ENCODE measurements around the gene CLDN18. TPM values are rescaled to one million over a fixed set of nuclear protein-coding genes. Genes with fewer than 3 reads are reported as not detected.

Gene CLDN18
- total and polyA plus RNA-seq, 3 donors from 2014 or later = 1.7 to 3.1 (median 2.6) TPM

GRCh38 chr3:138062626-138063025 is 52.7 kb downstream of the CLDN18 start:
- H3K36me3 ChIP-seq (ENCODE audit: low read depth, missing control alignments) = no peaks in the 10 kb centered on the region
- no peak overlapping the region for H3K27ac ChIP-seq
- intact Hi-C loops (cut with DNase I; ENCODE audit: low total_unique reads) = no loop called here
- H3K4me3 ChIP-seq = no peak overlapping the region
- WGBS, 2 donors = 80 to 89% methylated on average over 1 of the region's 1 CpG
- DNase-seq = no peak
- no peaks in the 10 kb centered on the region for H3K9me3 ChIP-seq
- H3K4me1 ChIP-seq = peaks cover 3% of the 10 kb centered on the region
- no peaks in the 10 kb centered on the region for H3K27me3 ChIP-seq
- TF ChIP-seq CTCF (IDR thresholded peaks at IDR 0.05) (no peak), POLR2A (IDR thresholded peaks at IDR 0.05) (no peak)

GRCh38 chr3:138063416-138063815 is 53.5 kb downstream of the CLDN18 start:
- no peaks in the 10 kb centered on the region for H3K9me3 ChIP-seq
- TF ChIP-seq CTCF (IDR thresholded peaks at IDR 0.05) (no peak), POLR2A (IDR thresholded peaks at IDR 0.05) (no peak)
- no peak overlapping the region for H3K4me3 ChIP-seq
- no peaks in the 10 kb centered on the region for H3K27me3 ChIP-seq
- intact Hi-C loops (cut with DNase I; ENCODE audit: low total_unique reads) = no loop called here
- no peak overlapping the region for H3K27ac ChIP-seq
- H3K36me3 ChIP-seq (ENCODE audit: low read depth, missing control alignments) = no peaks in the 10 kb centered on the region
- DNase-seq = no peak
- peaks cover 3% of the 10 kb centered on the region for H3K4me1 ChIP-seq
- 64 to 71% methylated on average over 3 to 4 of the region's 4 CpGs for WGBS, 2 donors

GRCh38 chr3:138065949-138066348 is 56.0 kb downstream of the CLDN18 start:
- no peaks in the 10 kb centered on the region for H3K36me3 ChIP-seq (ENCODE audit: low read depth, missing control alignments)
- 86 to 92% methylated on average over 2 of the region's 2 CpGs for WGBS, 2 donors
- no peak overlapping the region for H3K4me3 ChIP-seq
- H3K4me1 ChIP-seq = no peaks in the 10 kb centered on the region
- no peaks in the 10 kb centered on the region for H3K27me3 ChIP-seq
- TF ChIP-seq POLR2A (IDR thresholded peaks at IDR 0.05) = no peak
- TF ChIP-seq CTCF (IDR thresholded peaks at IDR 0.05) = no peak
- intact Hi-C loops (cut with DNase I; ENCODE audit: low total_unique reads) = no loop called here
- no peaks in the 10 kb centered on the region for H3K9me3 ChIP-seq
- no peak overlapping the region for H3K27ac ChIP-seq
- no peak for DNase-seq

- intact Hi-C loops (cut with DNase I; ENCODE audit: low total_unique reads) = no loop called here
- no peaks in the 10 kb centered on the region for H3K27me3 ChIP-seq
- DNase-seq = no peak
- 91 to 92% methylated on average over 8 of the region's 8 CpGs for WGBS, 2 donors
- no peak overlapping the region for H3K27ac ChIP-seq
- no peaks in the 10 kb centered on the region for H3K9me3 ChIP-seq
- no peaks in the 10 kb centered on the region for H3K4me1 ChIP-seq
- no peak for TF ChIP-seq CTCF (IDR thresholded peaks at IDR 0.05)
- no peak for TF ChIP-seq POLR2A (IDR thresholded peaks at IDR 0.05)
- H3K4me3 ChIP-seq = no peak overlapping the region
- H3K36me3 ChIP-seq (ENCODE audit: low read depth, missing control alignments) = no peaks in the 10 kb centered on the region
These were observed 56.4 kb downstream of the CLDN18 start for GRCh38 chr3:138066383-138066782.

GRCh38 chr3:138066972-138067371 is 57.0 kb downstream of the CLDN18 start:
- no peaks in the 10 kb centered on the region for H3K4me1 ChIP-seq
- H3K9me3 ChIP-seq = no peaks in the 10 kb centered on the region
- TF ChIP-seq POLR2A (IDR thresholded peaks at IDR 0.05) = no peak
- no peak for TF ChIP-seq CTCF (IDR thresholded peaks at IDR 0.05)
- 97% methylated on average over 3 of the region's 3 CpGs for WGBS, 2 donors
- H3K27me3 ChIP-seq = no peaks in the 10 kb centered on the region
- no peak overlapping the region for H3K27ac ChIP-seq
- no peaks in the 10 kb centered on the region for H3K36me3 ChIP-seq (ENCODE audit: low read depth, missing control alignments)
- no peak for DNase-seq
- no peak overlapping the region for H3K4me3 ChIP-seq
- intact Hi-C loops (cut with DNase I; ENCODE audit: low total_unique reads) = no loop called here

Measured in testis (tissue), 3 donors.